CD8-positive, alpha-beta memory T cell (primary cell): Measurements from ENCODE around the gene ARID4A. TPM values are rescaled to one million over a fixed set of nuclear protein-coding genes. Genes with fewer than 3 reads are reported as not detected.
"Not testable (repeated sequence)": the region's sequence is repeated elsewhere in the genome, so short reads cannot be mapped to it uniquely, and the experiment has no call there.

Experiments used
- CTCF ChIA-PET: fragments of 350-600 bp; sonication (Branson Sonifier 250); formaldehyde crosslinking; loops from one replicate; lab custom pipeline; 2021; ENCODE audit warnings: antibody characterized with exemption; lab: Charles Lee
- POLR2A ChIA-PET: fragments of 350-600 bp; sonication (Branson Sonifier 250); formaldehyde crosslinking; loops from one replicate; lab custom pipeline; 2021; ENCODE audit warnings: antibody characterized with exemption; lab: Charles Lee
- DNase-seq, 5 donors: peaks; one replicate each; pipeline versions ENCODE4 v3.0.0 to v3.0.0-alpha.2; 2020 to 2022; ENCODE audit warnings: mixed read lengths in 1 of 5
- H3K27ac ChIP-seq: one replicate; pipeline ENCODE4 v1.7.0; 2013; ENCODE audit warnings: low read depth, mild to moderate bottlenecking, low read length, moderate library complexity
- H3K27me3 ChIP-seq: 2 replicates; pipeline ENCODE4 v1.7.0; 2013; ENCODE audit warnings: low read length, mild to moderate bottlenecking; ENCODE audit not compliant: insufficient read depth, poor library complexity, severe bottlenecking
- H3K36me3 ChIP-seq: 2 replicates; pipeline ENCODE4 v1.7.0; 2013; ENCODE audit warnings: mild to moderate bottlenecking, low read length, moderate library complexity; ENCODE audit not compliant: insufficient read depth
- H3K4me1 ChIP-seq: 2 replicates; pipeline ENCODE4 v1.7.0; 2013; ENCODE audit warnings: mild to moderate bottlenecking, low read length, moderate library complexity; ENCODE audit not compliant: insufficient read depth
- H3K4me3 ChIP-seq: 2 replicates; pipeline ENCODE4 v1.7.0; 2013; ENCODE audit warnings: mild to moderate bottlenecking, low read length
- H3K9me3 ChIP-seq: 2 replicates; pipeline ENCODE4 v1.7.0; 2013; ENCODE audit warnings: mild to moderate bottlenecking, low read length
- H3K27ac Mint-ChIP-seq, 8 donors: one replicate each; pipeline ENCODE4 v1.8.0; 2020 to 2021; ENCODE audit warnings: mixed read lengths in 8 of 8, mild to moderate bottlenecking in 6 of 8, inconsistent platforms in 3 of 8, moderate library complexity in 3 of 8
- H3K27me3 Mint-ChIP-seq, 2 donors: one replicate each; pipeline ENCODE4 v1.8.0; 2020 to 2021; ENCODE audit warnings: mixed read lengths in 2 of 2, mild to moderate bottlenecking in 1 of 2, moderate library complexity in 1 of 2
- H3K36me3 Mint-ChIP-seq, 3 donors: one replicate each; pipeline ENCODE4 v1.8.0; 2020 to 2021; ENCODE audit warnings: mixed read lengths in 3 of 3, inconsistent platforms in 1 of 3, mild to moderate bottlenecking in 1 of 3
- H3K4me1 Mint-ChIP-seq, 3 donors: one replicate each; pipeline ENCODE4 v1.8.0; 2020 to 2021; ENCODE audit warnings: mixed read lengths in 3 of 3, inconsistent platforms in 1 of 3, mild to moderate bottlenecking in 1 of 3
- H3K4me3 Mint-ChIP-seq, 7 donors: one replicate each; pipeline ENCODE4 v1.8.0; 2020 to 2021; ENCODE audit warnings: mixed read lengths in 7 of 7, mild to moderate bottlenecking in 6 of 7, moderate library complexity in 4 of 7, inconsistent platforms in 2 of 7
- H3K9me3 Mint-ChIP-seq, 5 donors: one replicate each; pipeline ENCODE4 v1.8.0; 2020 to 2022; ENCODE audit warnings: mixed read lengths in 5 of 5, mild to moderate bottlenecking in 3 of 5, moderate library complexity in 2 of 5, inconsistent platforms in 1 of 5
- polyA plus RNA-seq: library from polyadenylated mRNA; unstranded; fragments of 300-500 nt; fragmentation: Illumina TruSeq; gene quantifications from one replicate; pipeline ENCODE4 v1.2.3, GENCODE V29; 2021
- total RNA-seq, 2 experiments: library from RNA; stranded (reverse); gene quantifications; one replicate each; pipeline ENCODE4 v1.2.3, GENCODE V29; 2021

The ARID4A gene, protein sequence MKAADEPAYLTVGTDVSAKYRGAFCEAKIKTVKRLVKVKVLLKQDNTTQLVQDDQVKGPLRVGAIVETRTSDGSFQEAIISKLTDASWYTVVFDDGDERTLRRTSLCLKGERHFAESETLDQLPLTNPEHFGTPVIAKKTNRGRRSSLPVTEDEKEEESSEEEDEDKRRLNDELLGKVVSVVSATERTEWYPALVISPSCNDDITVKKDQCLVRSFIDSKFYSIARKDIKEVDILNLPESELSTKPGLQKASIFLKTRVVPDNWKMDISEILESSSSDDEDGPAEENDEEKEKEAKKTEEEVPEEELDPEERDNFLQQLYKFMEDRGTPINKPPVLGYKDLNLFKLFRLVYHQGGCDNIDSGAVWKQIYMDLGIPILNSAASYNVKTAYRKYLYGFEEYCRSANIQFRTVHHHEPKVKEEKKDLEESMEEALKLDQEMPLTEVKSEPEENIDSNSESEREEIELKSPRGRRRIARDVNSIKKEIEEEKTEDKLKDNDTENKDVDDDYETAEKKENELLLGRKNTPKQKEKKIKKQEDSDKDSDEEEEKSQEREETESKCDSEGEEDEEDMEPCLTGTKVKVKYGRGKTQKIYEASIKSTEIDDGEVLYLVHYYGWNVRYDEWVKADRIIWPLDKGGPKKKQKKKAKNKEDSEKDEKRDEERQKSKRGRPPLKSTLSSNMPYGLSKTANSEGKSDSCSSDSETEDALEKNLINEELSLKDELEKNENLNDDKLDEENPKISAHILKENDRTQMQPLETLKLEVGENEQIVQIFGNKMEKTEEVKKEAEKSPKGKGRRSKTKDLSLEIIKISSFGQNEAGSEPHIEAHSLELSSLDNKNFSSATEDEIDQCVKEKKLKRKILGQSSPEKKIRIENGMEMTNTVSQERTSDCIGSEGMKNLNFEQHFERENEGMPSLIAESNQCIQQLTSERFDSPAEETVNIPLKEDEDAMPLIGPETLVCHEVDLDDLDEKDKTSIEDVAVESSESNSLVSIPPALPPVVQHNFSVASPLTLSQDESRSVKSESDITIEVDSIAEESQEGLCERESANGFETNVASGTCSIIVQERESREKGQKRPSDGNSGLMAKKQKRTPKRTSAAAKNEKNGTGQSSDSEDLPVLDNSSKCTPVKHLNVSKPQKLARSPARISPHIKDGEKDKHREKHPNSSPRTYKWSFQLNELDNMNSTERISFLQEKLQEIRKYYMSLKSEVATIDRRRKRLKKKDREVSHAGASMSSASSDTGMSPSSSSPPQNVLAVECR
- total RNA-seq (10 to 100 TPM; 19.6 to 20.4 TPM), polyA plus RNA-seq (38.3 TPM)

DNA sequence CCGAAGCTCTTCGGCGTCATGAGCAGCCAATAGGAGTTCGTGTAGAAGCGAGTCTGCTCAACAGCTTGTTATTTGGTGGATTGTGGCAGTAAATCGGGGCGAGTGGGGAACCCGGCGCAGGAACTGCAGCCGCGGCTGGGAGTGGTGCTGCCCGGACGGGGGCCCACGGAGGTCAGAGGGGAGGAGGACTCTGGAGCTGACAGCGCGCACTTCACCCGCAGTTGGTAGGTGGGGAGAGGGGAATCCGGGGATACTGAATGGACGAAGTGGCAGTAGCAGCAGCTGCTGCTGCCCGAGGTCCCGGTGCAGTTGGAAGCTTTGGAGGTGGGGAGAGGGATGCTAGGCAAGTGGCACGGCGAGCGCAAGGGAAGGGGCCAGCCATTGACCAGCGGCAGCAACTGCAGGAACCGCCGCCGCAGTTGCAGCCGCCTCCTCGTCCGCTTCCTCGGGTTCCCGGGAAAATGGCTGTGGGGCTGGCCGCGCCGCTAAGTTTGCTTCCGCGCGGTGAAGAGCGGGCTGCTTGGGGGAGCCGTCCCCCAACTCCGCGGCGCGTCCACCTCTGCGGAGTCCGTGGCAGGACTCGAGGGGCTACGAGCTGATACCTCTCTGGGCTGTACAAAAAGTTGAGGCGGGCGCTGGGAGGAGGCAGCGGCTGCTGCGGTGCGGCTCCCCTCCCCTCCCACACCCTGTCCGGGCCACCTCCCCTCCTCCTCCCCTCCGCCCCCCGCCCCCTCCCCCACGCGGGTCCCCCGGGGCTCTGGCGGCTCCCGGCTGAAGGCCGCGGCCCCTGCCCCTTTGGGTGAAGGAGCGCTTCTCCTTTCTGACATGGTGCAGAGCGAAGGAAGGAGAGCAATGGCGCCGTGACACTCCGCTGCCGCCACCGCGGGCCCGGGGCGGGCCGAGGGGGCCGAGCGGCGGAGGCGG lies at the start of gene ARID4A:
ARID4A (plus strand) TSS at position 79 of the 924 bp plus-strand sequence. CDS start 1,300 bp downstream, outside the sequence.
- H3K4me1 ChIP-seq: peaks cover 44% of the 10 kb centered on the region
- DNase-seq: peak; percentile 28 to 94 (median 72)
- ChIA-PET POLR2A (interaction anchor here (0.5 to 2.9 kb wide), 19 partner anchors 9 to 1950 kb away, joined by 3 to 37 read pairs (median 5); partner anchors contain the start of genes ACTR10, KIAA0586, PPM1A and PSMA3), CTCF (interaction anchor here (0.8 to 3.5 kb wide), 11 partner anchors 7 to 1030 kb away, joined by 3 to 9 read pairs (median 4); partner anchors contain the start of genes AP5M1, EXOC5, KIAA0586 and PSMA3)
- Mint-ChIP-seq H3K4me1 (peaks cover 49 to 68% (median 64%) of the 10 kb centered on the region in 3 donors), H3K4me3 (peak within 1 kb of the TSS; percentile 93 to 99 (median 98)), H3K27me3 (peaks cover 0 to 1% of the 10 kb centered on the region in 2 donors), H3K9me3 (no peaks in the 10 kb centered on the region), H3K27ac (peak within 1 kb of the TSS in 3 of 8 donors; percentile 88 to 97 (median 95)), H3K36me3 (peaks cover 4 to 52% (median 7%) of the 10 kb centered on the region in 3 donors)
- peaks cover 17% of the 10 kb centered on the region for H3K36me3 ChIP-seq
- no peaks in the 10 kb centered on the region for H3K27me3 ChIP-seq
- H3K4me3 ChIP-seq: peak within 1 kb of the TSS; percentile 86
- H3K9me3 ChIP-seq: no peaks in the 10 kb centered on the region
- H3K27ac ChIP-seq: peak within 1 kb of the TSS; percentile 96

DNA sequence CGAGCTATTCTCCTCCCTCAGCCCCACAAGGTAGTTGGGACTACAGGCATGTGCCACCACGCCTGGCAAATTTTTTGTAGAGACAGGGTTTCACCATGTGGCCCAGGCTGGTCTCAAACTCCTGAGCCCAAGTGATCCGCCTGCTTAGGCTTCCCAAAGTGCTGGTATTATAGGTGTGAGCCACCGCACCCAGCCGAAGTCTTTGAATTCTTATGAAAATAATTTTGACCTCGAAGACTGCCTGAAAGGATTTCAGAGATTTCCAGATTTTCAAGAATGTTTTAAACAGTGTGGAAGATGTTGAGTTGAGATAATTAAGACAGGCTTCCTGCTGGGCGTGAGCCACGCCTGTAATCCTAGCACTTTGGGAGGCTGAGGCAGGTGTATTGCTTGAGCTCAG lies 48.7 kb upstream of the ARID4A start:
- ChIA-PET POLR2A (no interaction called here), CTCF (no interaction called here)
- Histone ChIP-seq H3K27ac (no peak overlapping the region), H3K4me3 (no peak overlapping the region), H3K36me3 (peaks cover 24% of the 10 kb centered on the region), H3K27me3 (no peaks in the 10 kb centered on the region), H3K4me1 (peaks cover 32% of the 10 kb centered on the region), H3K9me3 (no peaks in the 10 kb centered on the region)
- DNase-seq: no peak
- Mint-ChIP-seq H3K4me1 (peaks cover 40 to 58% (median 53%) of the 10 kb centered on the region in 3 donors), H3K4me3 (no peak overlapping the region), H3K27ac (peak overlapping the region in 1 of 8 donors; percentile 12), H3K36me3 (peaks cover 3 to 61% (median 12%) of the 10 kb centered on the region in 3 donors), H3K9me3 (no peaks in the 10 kb centered on the region), H3K27me3 (peaks cover 0 to 3% of the 10 kb centered on the region in 2 donors)

GRCh38 chr14:58258156-58258555 lies 40.2 kb upstream of the ARID4A start:
- Mint-ChIP-seq H3K9me3 (no peaks in the 10 kb centered on the region), H3K4me1 (peaks cover 18 to 22% (median 20%) of the 10 kb centered on the region in 3 donors), H3K27me3 (no peaks in the 10 kb centered on the region), H3K4me3 (no peak overlapping the region), H3K27ac (peak overlapping the region in 3 of 8 donors; percentile 13 to 88 (median 61)), H3K36me3 (peaks cover 6 to 73% (median 8%) of the 10 kb centered on the region in 3 donors)
- Histone ChIP-seq H3K27ac (no peak overlapping the region), H3K4me1 (no peaks in the 10 kb centered on the region), H3K27me3 (no peaks in the 10 kb centered on the region), H3K4me3 (no peak overlapping the region), H3K36me3 (peaks cover 34% of the 10 kb centered on the region), H3K9me3 (no peaks in the 10 kb centered on the region)
- POLR2A ChIA-PET: interaction anchor here (0.7 to 1.0 kb wide), 3 partner anchors 14 to 25 kb away, joined by 3 to 9 read pairs (median 7); partner anchors contain the start of gene PSMA3
- CTCF ChIA-PET: interaction anchor here (1.1 kb wide), 1 partner anchor 13 kb away, joined by 3 read pairs; the partner anchor contains the start of gene PSMA3
- no peak for DNase-seq

GRCh38 chr14:58262005-58262404 lies 36.4 kb upstream of the ARID4A start:
- H3K27ac Mint-ChIP-seq, H3K27me3 Mint-ChIP-seq, H3K9me3 ChIP-seq, DNase-seq, H3K27ac ChIP-seq, H3K27me3 ChIP-seq, H3K9me3 Mint-ChIP-seq, H3K4me3 ChIP-seq, H3K4me3 Mint-ChIP-seq, H3K4me1 ChIP-seq, CTCF ChIA-PET: not testable (repeated sequence)
- POLR2A ChIA-PET: interaction anchor here (0.6 kb wide), 1 partner anchor 64 kb away, joined by 11 read pairs; no protein-coding TSS in a partner anchor
- H3K36me3 ChIP-seq: peaks cover 54% of the 10 kb centered on the region
- Mint-ChIP-seq H3K36me3 (peaks cover 5 to 83% (median 15%) of the 10 kb centered on the region in 3 donors), H3K4me1 (peaks cover 12 to 30% (median 23%) of the 10 kb centered on the region in 3 donors)

GRCh38 chr14:58265401-58265800 lies 33.0 kb upstream of the ARID4A start:
- Mint-ChIP-seq H3K27ac (peak overlapping the region in 4 of 8 donors; percentile 29 to 73 (median 50)), H3K9me3 (no peaks in the 10 kb centered on the region), H3K4me3 (no peak overlapping the region), H3K4me1 (peaks cover 4 to 31% (median 28%) of the 10 kb centered on the region in 3 donors), H3K27me3 (no peaks in the 10 kb centered on the region), H3K36me3 (peaks cover 0 to 87% (median 17%) of the 10 kb centered on the region in 3 donors)
- DNase-seq: no peak
- peaks cover 43% of the 10 kb centered on the region for H3K36me3 ChIP-seq
- ChIA-PET CTCF (no interaction called here), POLR2A (no interaction called here)
- no peaks in the 10 kb centered on the region for H3K27me3 ChIP-seq
- H3K4me1 ChIP-seq: no peaks in the 10 kb centered on the region
- H3K9me3 ChIP-seq: no peaks in the 10 kb centered on the region
- no peak overlapping the region for H3K4me3 ChIP-seq
- H3K27ac ChIP-seq: no peak overlapping the region

- no peaks in the 10 kb centered on the region for H3K9me3 Mint-ChIP-seq
- Histone ChIP-seq H3K27ac (no peak overlapping the region), H3K4me3 (no peak overlapping the region), H3K4me1 (peaks cover 16% of the 10 kb centered on the region), H3K9me3 (no peaks in the 10 kb centered on the region), H3K36me3 (peaks cover 39% of the 10 kb centered on the region), H3K27me3 (no peaks in the 10 kb centered on the region)
- H3K27ac Mint-ChIP-seq: peak overlapping the region in 5 of 8 donors; percentile 24 to 60 (median 42)
- CTCF ChIA-PET: no interaction called here
- H3K36me3 Mint-ChIP-seq: peaks cover 0 to 86% (median 22%) of the 10 kb centered on the region in 3 donors
- POLR2A ChIA-PET: no interaction called here
- peaks cover 22 to 63% (median 42%) of the 10 kb centered on the region in 3 donors for H3K4me1 Mint-ChIP-seq
- no peak overlapping the region for H3K4me3 Mint-ChIP-seq
- DNase-seq: no peak
- H3K27me3 Mint-ChIP-seq: no peaks in the 10 kb centered on the region
These were observed 27.7 kb upstream of the ARID4A start for GRCh38 chr14:58270628-58271027.
